Epidermal melanocyte (primary cell): ENCODE results near the gene GRID1.

Experiments
- DNase-seq: peaks from one replicate; pipeline ENCODE4 v3.0.0; 2011; ENCODE audit warnings: low spot score; ENCODE audit not compliant: insufficient read length

GRID1 gene

GRCh38 chr10:85665681-85666080, 700.9 kb downstream of the GRID1 start:
- DNase-seq = no peak

DNA sequence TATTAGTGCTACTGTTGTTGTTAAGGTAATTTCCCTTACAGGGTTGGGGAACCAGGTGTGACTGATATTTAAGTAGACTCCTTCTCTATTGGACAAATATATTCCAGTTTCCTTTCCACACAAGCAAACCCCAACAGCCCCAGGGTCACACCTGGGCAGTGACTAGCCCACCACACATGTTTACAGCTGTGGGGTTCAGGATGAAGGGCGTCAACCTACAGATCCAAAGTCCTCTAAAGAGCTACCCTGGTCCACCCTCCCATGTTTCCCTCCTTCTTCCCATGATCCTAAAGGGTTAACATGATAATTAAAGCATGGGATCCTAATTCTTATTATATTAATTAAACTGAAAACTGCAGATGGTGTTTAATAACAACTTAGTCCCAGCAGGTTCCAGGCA, 701.5 kb downstream of the GRID1 start:
- no peak for DNase-seq

DNA sequence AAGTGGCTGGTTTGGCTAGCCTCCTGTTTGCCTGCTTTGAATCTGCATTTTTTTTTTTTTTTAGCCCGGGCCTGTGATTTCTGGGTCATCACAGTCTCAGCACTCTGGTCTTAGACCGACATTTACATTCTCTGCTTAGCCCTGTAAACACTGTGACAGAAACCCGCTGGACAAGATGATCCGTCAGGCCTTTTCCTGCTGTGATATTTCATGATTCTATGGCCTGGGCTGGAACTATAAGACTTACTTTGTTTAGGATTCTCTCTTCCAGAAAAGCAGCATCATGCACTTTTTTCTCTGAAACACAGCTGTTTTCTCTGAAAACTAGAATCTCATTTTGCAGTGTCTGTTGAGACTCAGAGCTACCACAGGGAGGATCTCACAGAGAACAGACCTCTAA, 705.5 kb downstream of the GRID1 start:
- DNase-seq = no peak

- no peak for DNase-seq
Observed at GRCh38 chr10:85659331-85659730, 707.3 kb downstream of the GRID1 start.

- DNase-seq = no peak
Observed at GRCh38 chr10:85658518-85658917, 708.1 kb downstream of the GRID1 start.

- DNase-seq = no peak
Observed at GRCh38 chr10:85657476-85658113, 709.0 kb downstream of the GRID1 start.

DNA sequence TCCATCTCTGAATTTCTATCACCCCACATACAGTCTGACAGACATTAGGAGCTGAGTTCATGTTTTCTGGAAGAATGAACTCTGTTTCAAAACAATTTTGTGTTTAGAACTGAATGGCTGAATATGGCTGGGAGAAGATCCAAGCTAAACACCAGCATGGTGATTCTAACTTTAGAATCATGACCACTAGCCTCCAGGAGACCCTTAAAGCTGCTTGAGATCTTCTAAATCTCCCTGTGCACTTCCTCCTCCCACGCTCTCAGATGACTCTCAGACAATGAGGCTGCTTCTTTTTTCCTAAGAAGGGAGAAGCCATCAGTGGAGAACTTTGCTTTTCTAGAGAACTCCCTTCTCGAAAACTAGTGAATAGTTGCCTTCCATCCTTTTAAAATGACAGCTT, 711.2 kb downstream of the GRID1 start:
- no peak for DNase-seq

DNA sequence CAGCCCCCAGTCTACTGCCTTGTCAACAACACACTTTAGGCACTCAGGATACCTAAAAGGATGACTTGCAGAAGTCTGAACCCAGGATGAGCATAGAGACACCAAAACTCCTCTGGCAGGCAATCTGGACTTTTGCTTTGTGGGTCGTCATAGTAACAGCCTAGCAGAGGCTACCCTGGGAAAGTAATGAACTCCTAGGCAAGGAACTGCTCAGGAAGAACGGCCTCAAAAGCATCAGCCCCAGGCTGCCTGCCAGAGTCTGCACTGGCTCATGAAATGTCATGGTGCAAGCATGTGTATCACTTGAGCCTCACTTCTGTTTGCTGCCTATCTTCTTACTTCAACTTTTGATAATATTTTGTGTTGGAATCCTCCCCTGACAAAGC, 715.1 kb downstream of the GRID1 start:
- DNase-seq = no peak

DNA sequence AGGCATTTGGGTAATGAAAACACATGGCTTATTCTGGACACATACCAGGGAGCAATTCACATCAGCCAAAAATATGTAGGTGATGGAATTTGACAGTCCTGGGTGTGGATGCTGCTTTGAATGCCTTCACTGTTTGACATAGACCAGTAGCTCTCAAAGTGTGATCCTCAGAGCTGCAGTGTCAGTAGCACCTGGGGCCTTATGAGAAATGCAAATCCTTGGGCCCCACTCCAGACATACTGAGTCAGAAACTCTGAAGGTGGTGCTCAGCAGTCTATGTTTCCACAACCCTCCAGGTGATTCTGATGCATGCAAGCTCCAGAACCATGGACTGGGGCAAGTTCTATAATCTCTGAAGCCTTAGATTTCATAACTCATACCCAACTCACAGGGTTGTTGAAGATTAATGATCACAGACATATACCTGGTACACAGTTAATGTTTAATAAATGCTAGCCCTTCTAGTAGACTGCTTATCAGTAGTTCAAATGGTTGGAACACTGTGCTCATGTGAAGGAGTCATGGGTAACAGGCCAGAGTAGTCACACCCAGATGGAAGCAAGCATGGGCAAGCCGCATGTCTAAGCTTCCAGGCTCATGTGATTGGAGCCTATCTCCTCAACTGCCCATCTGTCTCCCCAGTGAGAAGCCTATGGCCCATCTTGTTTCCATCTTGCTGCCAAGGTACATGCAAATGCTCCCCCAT, 715.7 kb downstream of the GRID1 start:
- DNase-seq = no peak

- no peak for DNase-seq
Observed at GRCh38 chr10:85649461-85649860, 717.1 kb downstream of the GRID1 start.

DNA sequence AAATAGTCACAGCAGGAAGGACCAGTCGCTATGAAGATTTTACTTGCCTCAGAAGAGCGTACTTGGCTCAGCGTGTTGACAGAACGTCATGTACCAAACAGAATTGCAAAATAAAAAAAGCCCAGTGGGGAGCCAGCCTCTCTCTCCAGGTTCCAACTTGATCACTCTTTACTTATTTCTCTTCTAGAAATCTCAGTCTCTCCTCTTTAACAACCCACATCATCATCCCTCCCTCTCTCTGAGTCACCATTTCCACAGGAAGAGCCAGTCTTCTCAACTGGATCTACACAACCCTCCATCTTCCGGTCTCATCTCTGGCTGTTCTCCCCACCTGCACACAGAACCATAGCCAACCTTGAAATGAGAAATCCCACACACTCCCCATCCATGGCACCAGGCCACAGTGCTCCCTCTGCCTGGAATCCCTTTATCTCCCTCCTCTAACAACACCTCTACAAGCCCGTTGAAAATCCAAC, 718.3 kb downstream of the GRID1 start:
- no peak for DNase-seq

DNA sequence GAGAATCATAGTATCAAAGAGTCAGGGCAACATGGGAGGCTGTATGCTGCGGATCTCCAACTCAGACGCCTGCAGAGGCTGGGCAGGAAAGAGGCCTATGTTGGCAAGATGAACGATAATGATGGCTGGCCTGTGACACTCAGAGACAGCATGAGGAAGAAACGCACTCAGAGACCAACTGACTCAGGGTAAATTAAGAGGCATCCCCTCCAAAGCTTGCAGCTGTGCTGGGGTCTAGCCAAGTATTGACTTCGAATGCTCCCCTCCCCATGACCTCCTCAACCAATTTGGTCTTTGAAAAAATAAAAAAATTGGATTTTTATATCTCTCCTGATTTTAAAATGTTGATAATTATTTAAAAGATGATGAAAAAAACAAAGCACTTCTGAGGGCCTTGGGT, 718.9 kb downstream of the GRID1 start:
- DNase-seq = no peak

DNA sequence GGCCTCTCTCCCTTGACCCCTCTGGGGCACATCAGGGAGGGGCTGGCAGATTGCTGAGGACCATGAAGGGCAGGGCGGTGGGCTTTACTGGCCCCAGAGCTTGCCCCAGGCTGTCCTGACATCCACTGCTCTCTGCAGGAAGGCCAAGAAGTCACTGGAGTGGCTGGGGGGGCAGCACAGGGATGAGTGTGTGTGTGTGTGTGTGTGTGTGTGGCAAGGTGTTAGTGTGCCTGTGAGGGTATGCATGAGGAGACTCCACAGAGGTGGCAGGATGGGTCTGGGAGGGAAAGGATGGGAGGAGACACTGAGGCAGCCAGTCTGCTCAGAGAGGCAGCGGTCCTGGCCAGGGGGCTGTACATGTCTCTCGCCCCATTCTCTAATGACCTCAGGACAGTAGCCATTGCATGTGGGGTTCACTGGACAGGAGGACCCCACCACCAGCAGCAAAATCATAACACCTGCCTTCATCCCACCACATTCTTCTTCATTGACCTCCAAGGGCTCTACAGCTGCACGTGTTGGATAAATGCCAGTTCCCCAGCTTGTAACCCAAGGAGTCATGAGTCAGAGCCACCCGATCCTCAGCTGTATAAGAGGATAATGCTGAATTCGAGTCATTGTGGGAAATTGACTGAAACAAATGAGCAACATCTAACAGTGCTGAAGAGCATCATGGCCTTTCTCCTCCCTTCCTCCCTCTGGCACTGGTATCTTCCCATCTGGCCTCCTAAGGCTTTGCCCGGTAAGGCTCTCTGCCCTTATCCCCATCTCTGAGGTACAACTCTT, 720.5 kb downstream of the GRID1 start:
- DNase-seq = no peak

DNA sequence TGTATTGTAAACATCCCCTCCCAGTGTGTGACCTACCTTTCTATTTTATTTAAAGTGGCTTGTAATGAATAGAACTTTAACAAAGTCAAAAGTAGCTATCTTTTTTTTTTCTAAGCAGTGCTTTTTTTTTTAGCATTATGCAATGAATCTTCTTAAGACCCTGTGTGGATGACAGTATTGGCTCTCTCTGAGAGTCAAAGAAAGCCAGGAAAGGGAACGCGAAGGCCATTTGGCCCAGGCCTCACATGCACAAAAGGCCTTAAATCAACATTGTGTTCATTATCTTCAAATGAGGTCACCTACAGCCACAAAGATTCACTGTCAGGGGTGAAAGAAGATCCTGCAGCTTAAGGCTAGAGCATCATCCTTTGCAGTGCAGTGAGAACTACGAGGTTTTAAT, 721.5 kb downstream of the GRID1 start:
- no peak for DNase-seq

DNA sequence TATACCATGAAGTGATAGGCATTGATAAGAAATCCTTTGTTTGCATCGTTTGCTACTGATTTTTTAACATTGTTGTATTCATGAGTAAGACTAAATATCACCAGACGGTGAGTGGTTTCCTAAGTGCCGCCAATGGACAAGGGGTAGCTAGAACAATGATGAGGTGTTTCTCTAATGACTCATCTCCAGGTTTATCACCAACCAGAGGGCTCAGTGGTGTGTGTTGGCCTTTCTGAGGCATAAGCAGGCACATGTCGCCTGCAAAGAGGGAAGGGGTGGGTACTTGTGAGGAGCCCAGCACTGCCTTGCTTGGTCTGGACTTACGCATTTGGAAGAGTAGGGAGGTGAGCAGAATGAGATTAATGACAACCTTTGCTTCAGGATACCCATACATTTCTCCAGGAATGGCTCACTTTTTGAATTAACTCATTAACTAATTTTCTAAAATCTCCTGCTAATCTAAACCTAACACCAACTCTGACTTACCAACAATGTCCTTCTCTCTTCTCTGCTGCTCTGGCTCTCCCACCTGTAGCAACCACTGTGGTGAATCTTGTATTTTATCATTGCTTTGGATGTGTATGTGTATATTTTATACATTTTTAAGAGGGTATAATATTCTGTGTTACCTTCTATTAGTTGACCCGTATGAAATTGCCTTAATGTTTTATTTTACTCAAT, 722.6 kb downstream of the GRID1 start:
- no peak for DNase-seq

DNA sequence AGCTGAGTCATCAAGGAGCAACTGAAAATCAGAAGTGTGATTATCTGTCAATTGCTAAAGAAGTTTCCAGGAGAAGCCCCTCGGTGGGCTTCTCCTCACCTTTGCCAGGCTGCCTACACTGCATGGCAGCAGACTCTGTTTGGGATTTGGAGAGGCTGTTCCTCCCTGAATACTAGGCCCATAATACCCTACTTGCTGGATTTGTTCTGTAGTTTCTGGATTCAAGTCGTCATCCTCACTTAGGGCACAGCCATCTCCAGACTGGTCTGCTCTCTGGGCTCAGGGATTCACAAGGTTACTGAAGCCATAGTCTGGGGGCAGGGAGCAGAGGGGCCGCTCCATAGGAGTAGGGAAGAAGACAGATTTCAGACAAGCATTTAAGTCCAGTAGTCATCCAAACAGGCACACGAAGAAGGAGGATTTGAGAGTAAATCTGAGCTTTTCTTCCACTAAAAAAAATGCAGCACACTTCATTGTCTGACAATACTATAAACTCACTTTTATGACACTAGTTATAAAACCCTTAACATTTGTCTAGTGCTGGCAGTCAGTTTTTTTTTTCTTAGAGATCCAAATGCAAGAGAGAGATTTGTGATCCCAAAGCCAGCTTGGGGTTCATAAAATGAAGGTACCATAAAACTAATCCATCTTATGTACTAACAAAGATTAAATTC, 723.3 kb downstream of the GRID1 start:
- DNase-seq = no peak

DNA sequence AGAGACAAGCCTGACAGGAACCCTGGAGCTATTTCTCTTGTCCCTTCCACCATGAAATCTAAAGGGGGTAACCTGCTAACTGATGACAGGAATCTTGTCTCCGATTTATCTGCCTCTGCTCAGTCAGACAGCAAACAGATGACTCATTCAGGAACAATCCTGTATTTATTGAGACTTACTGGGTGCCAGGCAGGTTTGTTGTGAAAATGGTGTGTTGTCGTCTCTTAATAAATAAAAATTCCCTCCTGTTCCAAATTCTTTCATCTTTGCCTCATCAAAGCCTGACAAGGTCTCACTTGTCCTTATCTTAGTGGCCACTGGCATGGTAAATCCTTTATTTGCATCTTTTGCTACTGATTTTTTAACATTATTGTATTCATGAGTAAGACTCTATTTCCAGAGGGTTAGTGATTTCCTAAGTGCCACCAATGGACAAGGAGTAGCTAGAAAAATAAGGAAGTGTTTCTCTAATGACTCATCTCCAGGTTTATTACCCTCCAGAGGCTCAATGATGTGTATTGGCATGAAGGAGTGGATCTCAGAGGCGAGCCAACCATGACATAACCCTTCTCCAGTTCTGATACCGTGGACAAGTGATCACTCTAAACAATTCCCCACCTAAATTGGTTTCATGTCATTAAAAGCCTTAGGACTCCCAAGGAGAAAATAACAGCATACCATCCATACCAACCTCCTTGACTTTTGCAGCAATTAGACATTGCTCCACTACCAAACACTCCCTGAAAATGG, 724.0 kb downstream of the GRID1 start:
- no peak for DNase-seq

GRCh38 chr10:85642082-85642420, 724.5 kb downstream of the GRID1 start:
- DNase-seq = no peak

GRCh38 chr10:85641479-85642009, 725.1 kb downstream of the GRID1 start:
- DNase-seq = no peak

GRCh38 chr10:85638797-85639196, 727.8 kb downstream of the GRID1 start:
- DNase-seq = no peak
